Esophagus squamous epithelium (tissue), 4 donors: Measurements from ENCODE around the gene AIP.

Experiments used
- CTCF ChIP-seq, 6 experiments: fragments of 450-650 bp in 4 of 6; fragments of 200-600 bp in 2 of 6; sonication (generic) in 2 of 6; IDR thresholded peaks; one replicate each; pipeline ENCODE4 v1.5.1; 2016 to 2019; ENCODE audit warnings: antibody characterized with exemption in 6 of 6, mild to moderate bottlenecking in 4 of 6, moderate library complexity in 4 of 6
- POLR2A ChIP-seq, 4 donors: fragments of 450-650 bp; IDR thresholded peaks; one replicate each; pipeline ENCODE4 v1.6.1; 2017; ENCODE audit warnings: antibody characterized with exemption in 4 of 4, mild to moderate bottlenecking in 4 of 4, moderate library complexity in 3 of 4

GRCh38 chr11:67456068-67456705 is 26.6 kb upstream of the AIP start:
- TF ChIP-seq CTCF (IDR thresholded peaks at IDR 0.05), result no peak
- no peak for TF ChIP-seq POLR2A (IDR thresholded peaks at IDR 0.05)
